KBM-7 (cell line): ENCODE data around the gene CPTP.

ENCODE experiments used
- DNase-seq: peaks from one replicate; pipeline ENCODE4 v3.0.0-alpha.2; 2015
- in situ Hi-C: fragments of 300-500 bp; cut with MboI; formaldehyde crosslinking; loops from 2 replicates; pipeline ENCODE4 v1.14.3; 2020; ENCODE audit warnings: low sequenced_read_pairs, low pct_unique_long_range_greater_than_20kb, mixed read lengths

The CPTP gene

DNA sequence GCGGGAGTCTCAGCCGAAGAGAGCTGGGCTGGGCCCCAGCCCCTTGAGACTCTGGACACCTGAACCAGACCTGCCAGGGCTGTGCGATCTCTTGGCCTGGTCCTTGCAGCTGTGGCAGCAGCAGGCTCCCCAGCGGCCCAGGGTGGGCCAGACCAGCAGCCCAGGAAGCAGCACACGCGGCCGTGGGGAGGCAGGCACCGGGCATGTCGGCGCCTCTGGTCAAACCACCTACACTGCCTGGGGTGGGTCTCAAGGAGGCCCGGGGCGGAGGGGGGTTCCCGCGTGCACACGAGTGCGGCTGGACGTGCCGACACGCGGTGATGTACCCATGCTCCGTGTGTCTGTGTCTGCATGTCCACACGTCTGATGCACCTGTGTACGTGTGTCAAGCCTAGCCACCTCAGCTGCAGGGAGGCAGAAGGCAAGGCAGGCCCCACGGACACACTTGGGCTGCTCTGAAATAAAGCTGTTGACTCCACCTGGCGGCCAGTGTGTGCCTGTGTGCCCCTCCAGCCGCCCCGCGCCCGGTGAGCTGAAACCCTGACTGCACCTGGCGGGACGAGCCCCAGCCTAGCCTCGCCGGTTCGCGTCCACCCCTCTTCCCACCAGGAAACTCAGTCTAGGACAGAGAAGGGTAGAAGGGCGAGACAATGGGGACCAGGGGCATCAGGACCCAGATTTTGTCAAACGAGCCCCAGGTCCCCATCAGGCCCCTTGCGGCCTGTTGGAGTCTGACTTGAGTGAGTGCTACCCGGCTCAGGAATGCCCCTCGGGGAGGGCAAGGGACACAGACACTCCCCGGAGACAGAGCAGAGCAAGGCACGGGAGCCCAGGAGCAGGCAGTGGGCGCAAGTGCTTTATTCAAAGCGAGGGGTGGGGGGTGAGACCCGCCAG, 32.8 kb upstream of the CPTP start:
- in situ Hi-C loops = no loop called here
- peak; percentile 66 for DNase-seq

DNA sequence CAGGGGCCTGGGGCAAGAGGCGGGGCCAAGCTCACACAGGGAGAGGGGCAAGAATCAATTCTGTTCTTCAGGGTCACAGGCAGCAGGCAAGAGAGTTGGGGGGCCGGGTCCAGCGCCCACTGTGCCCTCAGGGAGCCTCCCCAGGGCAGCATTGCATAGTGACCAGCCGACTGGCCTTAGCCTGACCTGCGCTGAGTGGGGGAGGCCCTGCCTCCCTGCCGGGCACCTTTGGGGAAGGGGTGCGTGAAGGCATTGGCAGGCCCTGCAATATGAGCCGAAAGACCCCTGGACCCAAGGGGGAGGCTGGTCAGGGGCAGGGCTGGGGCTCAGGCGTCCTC, 32.2 kb upstream of the CPTP start:
- no peak for DNase-seq
- in situ Hi-C loops = no loop called here

DNA sequence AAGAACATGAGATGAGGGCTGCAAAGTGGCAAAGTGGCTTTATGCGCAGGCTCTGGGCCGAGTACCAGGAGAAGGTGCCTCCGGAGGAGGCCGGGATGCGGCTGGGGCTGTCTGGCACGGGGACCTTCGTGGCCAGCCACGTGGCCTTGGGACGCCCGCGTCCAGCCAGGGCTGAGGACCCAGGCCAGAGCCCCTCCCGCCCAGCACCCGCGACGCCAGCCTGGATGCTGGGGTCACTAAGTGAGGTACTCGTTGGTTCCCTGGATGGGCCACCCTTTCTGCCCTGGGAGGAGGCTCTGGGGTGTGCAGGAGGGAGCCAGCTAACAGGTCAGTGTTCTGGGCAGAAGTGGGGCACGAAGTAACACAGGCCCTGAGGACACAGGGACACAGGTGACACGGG, 31.8 kb upstream of the CPTP start:
- in situ Hi-C loops = no loop called here
- DNase-seq = no peak

DNA sequence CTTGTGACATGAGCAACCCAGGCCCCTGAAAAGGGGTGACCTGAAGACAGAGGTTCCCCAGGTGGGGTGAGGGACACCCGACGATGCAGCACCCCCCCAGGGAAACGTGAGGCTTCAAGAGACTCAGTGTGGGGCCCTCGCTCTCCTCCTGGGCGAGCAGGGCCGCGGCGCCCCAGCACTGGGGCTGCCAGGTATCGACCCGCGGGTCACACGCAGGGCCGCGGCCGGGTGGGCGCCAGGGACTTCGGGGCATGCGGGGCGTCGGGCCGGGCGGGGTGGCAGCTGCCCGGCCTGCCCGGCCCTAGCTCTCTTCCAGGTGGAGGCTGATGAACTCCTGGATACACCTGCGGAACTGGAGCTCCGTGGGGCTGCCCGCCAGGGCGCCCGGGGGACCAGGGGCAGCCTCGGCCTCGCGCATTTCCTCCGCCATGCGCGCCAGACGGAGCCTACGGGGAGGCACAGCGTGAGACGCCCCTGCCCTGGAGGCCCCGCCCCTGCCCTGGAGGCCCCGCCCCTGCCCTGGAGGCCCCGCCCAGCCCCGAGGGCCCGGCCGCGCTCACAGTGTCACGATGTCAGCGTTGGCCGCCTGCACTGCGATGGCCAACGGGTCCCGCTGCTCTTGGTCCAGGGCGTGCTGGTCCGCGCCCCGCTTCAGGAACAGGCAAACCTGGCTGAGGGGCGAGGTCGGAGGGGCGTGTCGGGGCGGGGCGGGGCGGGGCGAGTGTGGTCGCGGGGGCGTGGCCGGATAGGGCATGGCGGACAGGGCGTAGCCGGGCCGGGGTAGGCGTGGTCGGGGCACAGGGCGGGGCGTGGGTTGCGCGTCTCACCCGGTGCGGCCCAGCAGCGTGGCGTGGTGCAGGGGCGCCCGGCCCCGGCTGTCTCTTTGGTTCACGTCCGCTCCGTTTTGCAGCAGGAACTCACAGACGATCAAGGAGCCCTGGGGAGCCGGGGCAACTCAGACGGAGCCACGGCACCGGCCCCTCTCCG, 31.0 kb upstream of the CPTP start:
- in situ Hi-C loops = no loop called here

DNA sequence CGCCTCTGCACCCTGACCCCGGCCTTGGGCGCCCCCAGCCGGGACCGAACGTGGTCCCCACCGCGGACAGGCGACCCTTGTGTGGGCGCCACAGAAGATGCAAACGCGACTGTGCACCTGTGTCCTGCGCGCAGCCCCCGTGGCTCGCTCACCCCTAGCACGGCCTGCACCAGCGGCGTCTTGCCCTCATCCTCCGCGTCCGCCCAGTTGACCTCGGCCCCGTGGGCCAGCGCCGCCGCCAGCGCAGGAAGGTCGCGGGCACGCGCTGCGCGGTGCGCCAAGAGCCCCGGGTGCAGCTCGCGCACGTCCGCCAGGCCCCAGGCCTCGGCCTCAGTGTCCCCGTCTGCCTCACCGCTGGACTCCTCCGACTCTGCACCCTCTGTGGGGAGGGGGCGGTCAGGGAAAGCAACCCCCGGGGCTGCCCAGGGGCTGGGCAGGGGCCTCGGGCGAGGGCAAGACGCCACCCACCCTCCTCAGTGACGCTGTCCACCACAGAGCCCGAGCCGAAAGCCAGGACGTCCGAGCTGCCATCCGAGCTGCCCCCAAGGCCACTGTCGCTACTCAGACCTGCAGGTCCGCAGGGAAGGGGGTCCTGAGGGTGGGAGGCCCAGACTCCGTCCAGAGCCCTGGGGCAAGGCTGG, 30.2 kb upstream of the CPTP start:
- in situ Hi-C loops = no loop called here
- DNase-seq = no peak

More for the DNA sequence above, 31.0 kb upstream of the CPTP start:
- DNase-seq = no peak

DNA sequence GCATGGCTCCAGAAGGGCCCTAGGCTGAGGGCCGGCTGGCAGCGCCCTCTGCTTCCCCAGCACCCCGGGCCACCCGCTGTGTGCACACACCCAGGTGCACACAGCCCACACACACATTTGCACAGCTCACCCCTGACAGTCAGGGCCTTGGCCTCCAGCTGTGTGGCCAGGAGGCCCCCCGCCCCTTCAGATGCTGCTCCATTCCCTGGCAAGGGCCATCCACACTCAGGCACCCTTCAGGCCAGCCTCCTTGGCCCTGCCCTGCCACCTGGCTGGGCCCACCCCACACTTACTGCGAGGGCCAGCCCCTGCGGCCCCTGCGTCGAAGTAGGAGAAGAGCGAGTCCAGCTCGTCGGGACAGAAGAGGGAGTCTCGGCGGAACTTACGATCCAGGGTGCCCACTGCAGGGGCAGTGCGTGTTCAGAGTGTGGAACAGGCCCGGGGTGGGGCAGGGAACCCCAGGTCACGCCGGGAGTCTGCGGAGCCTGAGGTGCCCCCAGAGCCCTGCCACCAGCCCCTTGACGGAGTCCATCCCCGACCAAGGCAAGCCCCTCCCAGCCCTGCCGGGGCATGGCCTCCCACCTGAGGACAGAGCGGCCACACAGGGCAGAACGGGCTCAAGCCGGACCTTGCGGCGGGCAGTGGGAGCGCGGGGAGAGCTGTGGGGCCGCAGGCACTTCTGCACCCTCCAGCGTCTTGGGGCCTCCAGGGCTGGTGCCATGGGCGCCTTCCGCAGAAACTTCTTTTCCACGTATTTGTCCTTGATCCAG, 29.3 kb upstream of the CPTP start:
- no peak for DNase-seq
- in situ Hi-C loops = no loop called here

DNA sequence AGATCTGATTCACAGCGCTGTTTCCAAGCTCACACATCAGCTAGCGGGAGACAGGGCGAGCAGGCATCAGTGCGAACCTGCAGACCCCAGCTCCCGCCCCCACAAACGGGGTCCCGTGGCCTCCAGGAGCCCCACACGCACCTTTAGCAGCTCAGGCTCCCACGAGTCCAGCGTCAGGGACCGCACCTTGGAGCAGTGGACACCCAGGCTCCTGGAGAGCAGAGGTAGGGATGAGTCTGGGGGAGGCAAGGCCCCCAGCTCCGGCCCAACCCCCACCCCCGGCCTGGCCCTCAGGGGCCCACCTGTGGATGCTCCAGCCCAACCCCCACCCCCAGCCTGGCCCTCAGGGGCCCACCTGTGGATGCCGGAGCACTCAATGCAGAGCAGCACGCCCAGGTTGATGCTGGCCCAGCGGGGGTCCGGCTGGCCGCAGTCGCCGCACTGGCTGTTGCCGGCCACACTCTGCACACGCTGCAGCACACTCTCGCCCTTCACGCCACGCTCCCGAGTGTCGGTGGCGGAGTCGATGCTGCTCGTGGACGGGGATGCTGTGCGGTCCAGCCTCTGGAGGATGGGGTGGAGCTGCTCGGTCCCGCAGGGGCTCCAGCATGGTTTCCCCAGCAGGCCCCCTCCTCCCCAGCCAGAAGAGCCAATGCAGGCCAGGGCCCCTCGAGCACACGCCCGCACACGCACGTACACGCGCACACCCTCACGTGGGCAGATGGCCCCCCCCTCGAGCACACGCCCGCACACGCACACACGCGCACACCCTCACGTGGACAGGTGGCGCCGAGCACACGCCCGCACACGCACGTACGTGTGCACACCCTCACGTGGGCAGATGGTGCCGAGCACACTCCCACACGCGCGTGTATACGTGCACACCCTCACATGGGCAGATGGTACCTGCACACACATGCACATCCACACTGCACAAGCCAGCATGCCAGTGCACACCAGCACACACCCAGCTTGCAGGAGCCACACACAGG, 28.2 kb upstream of the CPTP start:
- in situ Hi-C loops = no loop called here
- no peak for DNase-seq

DNA sequence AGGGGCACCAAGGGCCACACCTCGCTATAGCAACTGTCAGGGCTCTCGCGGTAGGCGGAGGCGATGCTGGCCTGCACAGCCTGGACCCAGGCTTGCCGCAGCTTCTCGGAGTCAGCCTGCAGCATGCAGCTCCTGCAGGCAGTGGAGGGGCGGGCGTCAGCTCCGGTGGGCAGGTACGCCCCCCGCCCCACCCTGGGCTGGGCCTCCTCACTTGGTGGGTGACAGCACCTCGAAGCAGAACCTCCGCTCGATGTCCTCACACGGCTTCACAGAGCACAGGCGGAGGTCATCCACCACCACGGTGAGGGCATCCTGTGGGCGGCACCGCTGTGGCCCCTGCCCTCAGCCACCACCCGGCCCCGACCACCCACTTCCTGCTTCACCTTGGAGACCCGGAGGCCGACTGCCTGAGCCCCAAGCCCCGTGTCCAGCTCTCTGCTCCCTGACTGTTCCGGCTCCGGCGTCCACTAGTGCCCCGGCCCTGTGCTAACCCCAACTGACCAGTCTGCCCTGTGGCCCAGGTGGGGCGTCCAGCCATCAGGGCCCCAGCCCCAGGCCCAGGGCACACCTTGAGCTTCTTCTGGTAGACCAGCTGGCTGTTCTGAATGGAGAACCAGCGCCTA, 26.7 kb upstream of the CPTP start:
- in situ Hi-C loops = no loop called here
- DNase-seq = no peak

DNA sequence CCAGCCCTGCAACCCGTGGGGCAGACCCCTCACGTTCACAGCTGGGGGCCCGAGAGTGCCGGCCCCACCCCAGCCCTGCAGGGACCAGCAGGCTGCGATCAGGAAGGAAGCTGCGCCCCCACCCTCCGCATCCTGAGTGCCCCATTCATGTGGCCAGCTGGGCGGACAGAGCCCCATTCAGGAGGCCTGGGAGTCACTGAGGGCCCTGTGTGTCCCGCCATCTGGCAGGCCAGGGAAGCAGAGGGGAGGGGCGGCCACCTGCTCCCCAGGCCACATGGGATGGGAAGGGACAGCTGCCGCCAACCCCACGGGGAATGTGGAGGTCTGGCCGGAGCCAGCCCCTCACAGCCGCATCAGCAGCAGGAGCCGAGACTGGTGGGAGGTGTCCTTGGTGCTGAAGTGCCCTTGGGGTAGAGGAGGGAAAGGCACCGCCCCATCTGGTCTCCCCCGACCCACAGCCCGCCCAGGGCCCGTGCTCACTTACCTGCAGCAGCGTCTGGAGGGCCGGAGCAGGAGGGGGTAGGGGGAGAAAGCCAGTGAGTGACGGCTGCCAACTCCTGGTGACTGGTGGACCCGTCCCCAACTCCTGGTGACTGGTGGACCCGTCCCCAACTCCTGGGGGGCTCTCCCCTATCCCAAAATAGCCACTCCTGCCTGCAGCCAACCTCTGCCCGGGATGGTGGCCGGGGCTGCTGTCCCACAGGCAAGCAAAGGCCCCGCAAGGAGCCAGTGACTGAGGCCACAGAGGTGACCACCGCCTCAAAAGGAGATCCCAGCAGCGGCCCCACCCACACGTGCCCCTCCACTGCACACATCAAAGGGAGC, 25.5 kb upstream of the CPTP start:
- DNase-seq = no peak
- in situ Hi-C loops = no loop called here

DNA sequence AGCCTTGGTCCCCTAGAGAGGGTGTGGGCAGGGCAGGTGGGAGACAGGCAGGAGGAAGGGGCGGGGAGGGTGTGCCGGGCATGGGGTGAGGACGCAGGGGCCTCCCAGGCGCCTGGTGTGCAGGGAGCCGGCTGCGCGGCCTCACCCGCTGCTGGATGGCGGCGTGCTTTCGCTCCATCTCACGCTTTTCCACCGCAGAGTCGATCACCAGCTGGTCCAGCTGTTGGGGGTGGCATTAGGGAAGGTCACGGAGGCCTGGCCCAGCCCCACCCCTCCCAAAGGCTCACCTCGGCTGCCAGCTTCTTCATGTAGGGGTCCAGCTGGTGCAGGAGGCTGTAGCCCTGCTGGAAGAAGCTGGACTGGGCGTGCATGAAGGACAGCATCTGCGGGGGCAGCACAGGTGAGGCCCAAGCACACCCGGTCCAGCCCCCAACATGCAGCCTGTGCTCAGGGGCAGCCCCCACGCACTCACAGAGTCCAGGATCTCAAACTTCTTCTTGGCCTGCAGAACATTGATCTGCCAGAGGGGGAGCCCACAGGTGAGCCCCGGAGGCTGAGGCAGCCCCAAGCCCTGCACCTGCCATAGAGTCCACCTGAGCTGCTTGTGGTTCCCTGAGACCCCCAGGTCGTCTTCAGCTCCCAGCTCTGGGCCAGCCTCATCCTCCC, 24.8 kb upstream of the CPTP start:
- peak; percentile 24 for DNase-seq
- in situ Hi-C loops = no loop called here

DNA sequence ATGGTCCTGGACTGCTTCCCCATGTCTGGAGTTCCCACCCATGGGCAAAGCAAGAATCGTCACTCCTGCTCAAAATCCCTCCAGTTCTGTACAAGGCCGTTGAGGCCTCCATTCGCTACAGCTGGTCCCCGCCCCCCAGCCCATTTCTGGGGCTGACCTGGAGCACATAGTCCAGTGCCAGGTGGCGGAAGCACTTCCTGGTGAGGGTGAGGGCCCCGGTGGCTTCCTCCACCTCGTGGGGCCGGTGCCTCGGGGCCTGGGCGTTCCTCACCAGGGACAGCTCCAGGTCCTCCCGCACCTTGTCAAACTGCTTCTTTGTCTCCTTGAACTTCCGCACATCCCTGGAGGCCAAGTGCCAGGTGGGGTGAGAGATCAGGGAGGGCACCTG, 24.3 kb upstream of the CPTP start:
- no peak for DNase-seq
- in situ Hi-C loops = no loop called here

DNA sequence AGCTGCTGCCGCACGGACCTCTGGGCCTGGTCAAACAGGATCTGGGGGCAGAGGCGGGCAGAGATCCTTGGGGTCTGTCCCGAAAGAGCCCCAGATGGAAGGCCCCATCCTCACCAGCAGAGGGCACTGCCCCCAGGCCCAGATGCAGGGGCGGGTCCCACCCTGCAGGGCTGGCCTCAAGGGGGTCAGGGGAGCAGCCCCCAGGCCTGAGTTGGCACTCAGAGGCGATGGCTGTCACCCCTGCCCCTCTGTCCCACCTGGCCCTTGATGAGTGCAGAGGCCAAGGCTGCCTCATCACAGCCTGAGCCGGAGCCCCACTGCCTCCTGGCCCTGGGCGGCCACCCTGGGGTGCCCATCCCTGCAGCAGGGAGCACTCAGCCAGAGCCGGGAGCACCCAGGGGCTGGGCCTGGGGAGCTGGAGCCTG, 22.6 kb upstream of the CPTP start:
- in situ Hi-C loops = no loop called here
- DNase-seq = peak; percentile 22

DNA sequence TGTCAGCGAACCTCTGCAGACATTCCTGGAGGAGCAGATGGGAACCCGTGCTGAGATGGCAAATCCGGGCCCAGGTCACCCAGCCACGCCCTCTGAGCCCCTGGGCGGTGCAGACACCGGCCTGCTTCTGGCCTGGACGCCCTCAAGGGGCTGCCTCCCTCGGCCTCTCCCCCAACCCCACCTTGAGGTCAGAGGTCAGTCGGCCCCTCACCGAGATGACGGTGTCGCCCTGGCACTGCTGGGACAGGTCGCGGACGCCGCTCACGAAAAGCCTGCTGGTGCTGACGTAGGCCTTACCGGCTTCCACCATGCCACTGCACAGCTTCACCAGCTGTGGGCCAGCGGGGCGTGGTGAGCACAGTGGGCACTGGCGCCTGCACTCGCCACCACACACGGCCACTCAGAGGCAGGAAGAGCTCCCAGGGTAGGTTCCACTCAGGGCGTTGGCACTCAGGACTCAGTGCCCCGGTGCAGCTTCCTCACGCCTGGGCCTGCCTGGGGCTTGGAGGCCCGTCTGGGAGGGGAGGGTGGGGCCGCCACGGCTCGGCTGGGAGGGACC, 21.6 kb upstream of the CPTP start:
- in situ Hi-C loops = no loop called here
- no peak for DNase-seq

DNA sequence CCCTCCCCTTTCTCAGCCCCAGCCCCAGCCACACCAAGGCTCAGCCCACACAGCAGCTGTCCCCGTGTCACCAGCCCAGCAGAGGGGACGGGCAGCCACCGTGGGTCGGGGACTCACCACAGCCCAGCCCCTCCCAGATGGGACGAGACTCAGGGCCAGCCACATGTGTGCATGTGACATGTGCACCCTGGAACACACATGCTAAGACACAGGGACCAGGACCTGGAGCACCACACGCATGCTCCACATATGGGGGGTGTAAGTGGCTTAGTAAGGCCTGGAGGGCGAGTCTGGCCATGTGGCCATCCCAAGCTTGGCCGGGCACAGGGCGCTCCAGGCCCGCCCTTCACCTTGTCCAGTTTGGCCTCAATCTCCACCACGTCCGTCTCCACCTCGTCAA, 20.9 kb upstream of the CPTP start:
- no peak for DNase-seq
- in situ Hi-C loops = no loop called here

DNA sequence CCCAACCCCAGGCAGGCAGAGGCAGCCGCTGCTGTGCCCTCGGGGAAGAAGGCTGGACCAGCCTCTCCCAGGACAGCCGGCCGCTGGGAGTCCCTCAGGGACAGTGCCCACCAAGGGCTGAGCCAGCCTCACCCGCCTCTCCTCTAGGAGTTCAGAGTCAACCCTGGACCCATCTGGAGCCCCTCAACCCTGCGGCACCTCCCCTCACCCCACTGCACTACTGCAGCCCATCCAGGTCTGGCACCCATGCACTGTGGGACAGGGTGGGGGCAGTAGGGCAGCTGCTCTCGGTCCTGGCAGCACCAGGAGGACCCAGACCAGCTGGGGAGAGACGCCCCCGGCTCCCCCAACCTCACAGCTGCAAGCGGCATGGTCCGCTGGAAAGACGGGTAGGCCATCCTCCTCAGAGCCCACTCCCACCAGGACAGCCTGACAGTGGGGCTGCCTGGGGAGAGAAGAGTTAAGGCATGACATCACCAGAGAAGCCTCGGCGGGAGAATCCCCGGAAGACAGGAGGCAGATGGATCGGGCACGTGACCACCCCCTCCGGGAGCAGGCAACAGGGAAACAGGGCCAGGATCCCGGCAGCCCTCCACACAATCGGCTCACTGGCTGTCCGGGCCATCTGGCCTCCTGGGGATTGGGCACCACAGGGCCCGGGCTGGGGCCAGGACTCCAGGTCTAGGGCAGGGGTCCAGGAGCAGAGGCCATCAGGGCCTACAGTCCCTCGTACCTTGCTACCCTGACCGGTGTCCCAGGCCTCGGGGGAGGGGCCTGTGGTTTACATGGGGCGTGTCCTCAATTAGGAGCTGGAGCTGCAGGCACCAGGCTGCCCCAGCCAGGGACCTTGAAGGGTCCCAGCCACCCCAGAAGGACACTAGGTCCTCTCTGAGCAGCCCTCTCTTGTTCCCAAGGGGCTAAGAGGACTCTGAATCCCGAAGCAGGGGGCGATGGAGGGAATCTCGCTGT, 20.0 kb upstream of the CPTP start:
- DNase-seq = no peak
- in situ Hi-C loops = no loop called here
